GM12874 (cell line): ENCODE measurements around the gene TKTL1.
"Not testable (repeated sequence)": the region's sequence is repeated elsewhere in the genome, so short reads cannot be mapped to it uniquely, and the experiment has no call there.

Source experiments
- CTCF ChIP-seq: IDR thresholded peaks from 2 replicates; pipeline ENCODE4 v1.5.1; 2011; ENCODE audit warnings: low read depth, mild to moderate bottlenecking, control low read depth, low read length, moderate library complexity; ENCODE audit not compliant: insufficient read depth

Gene TKTL1

GRCh38 chrX:154295664-154296310 lies at the start of gene TKTL1:
Gene TKTL1 (plus strand): TSS chrX:154295795. CDS start chrX:154295860, 65 bp downstream.
- no peak for TF ChIP-seq CTCF

GRCh38 chrX:154257282-154257681 lies 38.3 kb upstream of the TKTL1 start, which contains the start of gene OPN1MW3:
Gene OPN1MW3 (plus strand): TSS chrX:154257582. CDS start chrX:154257620, 38 bp downstream.
- TF ChIP-seq CTCF: not testable (repeated sequence)

GRCh38 chrX:154294791-154295574 lies 612 bp upstream of the TKTL1 start, which contains the start of gene TEX28:
Gene TEX28 (minus strand): TSS chrX:154295124. CDS start chrX:154292117, 3,007 bp downstream.
- TF ChIP-seq CTCF: no peak

GRCh38 chrX:154296731-154297130 lies 1.1 kb downstream of the TKTL1 start:
- TF ChIP-seq CTCF: no peak

- no peak for TF ChIP-seq CTCF
Observed at GRCh38 chrX:154298312-154298711, 2.7 kb downstream of the TKTL1 start.

GRCh38 chrX:154300816-154301215 lies 5.2 kb downstream of the TKTL1 start:
- no peak for TF ChIP-seq CTCF

- TF ChIP-seq CTCF: no peak
Observed at GRCh38 chrX:154303476-154303875, 7.9 kb downstream of the TKTL1 start.
